ENCODE data around the gene AREL1.

AREL1 gene

DNA sequence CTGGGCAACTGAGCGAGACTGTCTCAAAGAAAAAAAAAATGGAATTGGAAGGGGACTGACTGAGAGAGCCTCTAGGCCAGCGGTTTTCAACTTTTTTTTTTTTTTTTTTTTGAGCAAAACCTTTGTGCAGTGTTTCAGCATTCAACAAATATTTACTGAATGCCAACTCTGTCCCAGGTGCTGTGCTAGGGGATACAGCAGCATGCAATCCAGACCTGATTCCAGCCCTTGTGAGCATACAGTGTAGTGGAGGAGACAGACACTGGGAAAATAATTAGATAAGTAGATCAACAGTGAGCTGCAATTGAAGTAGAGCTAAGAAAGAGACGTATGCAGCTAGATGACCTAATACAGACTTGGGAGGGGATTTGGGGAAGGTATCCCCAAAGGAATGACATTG, 77.0 kb downstream of the AREL1 start:
- DNase-seq, result no peak

DNA sequence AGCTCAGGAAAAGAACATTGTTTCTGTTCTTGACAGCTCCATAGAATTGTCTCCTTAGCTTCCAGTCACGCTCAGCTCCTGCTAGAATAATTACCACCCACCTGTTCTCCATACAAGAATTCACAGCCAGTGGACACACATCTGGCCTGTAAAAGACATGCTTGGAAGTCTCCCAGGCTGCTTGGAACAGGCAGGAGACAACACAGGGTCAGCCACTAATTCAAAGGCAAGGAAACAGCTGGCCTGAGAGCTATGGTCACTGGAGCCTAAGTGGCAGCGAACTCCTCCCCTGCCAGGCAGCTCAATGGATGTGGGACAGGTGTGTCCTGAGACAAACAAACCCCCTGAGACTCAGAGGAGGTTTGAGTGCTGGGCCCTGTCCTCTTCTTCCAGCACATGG, 77.9 kb downstream of the AREL1 start:
- DNase-seq, result no peak

DNA sequence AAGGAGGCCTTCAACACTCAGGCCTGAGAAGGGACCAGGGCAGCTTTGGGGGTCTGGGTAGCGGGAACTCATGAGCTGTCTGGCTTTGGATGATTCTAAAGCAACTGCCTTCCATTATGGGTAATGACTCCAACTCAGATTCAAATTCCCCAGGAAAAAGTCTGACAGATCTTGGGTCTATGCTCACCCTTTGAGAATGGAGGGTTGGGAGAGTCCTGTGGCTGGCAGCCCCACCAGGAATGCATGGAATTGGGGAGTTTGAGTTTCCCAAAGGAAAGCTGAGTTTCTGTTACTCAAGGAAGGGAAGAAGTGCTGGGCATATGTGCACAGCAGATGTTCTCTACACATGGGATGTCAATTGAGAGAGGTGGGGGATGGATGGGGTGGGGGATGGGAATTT, 78.4 kb downstream of the AREL1 start:
- DNase-seq, result no peak

GRCh38 chr14:74630881-74631690, 81.8 kb downstream of the AREL1 start:
- no peak for DNase-seq

- DNase-seq, result no peak
Observed at GRCh38 chr14:74628418-74628817, 84.5 kb downstream of the AREL1 start.

GRCh38 chr14:74627076-74627475, 85.8 kb downstream of the AREL1 start:
- no peak for DNase-seq

DNA sequence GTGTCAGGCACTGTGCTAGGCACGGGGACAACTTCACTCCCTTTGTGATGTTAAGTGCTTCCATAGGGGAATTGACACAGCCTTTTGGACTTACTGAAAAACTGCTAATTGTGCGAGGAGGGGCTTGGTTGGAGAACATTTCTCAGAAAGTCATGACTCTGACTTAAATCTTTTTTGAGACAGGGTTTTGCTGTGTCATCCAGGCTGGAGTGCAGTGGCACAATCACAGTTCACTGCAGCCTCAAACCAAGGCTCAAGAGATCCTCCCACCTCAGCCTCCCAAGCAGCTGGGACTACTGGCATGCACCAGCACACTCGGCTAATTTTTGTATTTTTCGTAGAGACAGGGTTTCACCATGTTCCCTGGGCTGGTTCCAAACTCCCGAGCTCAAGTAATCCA, 90.6 kb downstream of the AREL1 start:
- DNase-seq, result no peak

DNA sequence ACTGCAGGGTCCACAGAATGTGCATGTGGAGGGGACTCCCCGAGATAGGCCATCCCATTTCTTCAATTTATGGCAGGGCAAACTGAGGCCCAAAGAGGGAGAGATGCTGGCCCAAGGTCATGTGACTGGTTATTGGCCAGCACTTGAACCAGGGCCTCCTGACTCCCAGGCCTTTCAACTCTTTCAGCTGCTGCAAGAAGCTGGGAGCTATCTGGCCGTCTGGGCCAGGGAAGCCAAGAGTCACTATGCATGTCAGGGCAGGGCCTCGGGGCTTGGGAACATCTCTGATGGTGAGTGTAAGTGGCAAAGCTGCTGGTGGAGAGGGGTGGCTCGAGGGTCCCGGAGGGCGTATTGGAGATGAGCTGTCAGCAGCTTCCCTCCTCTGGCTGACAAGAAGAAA, 91.3 kb downstream of the AREL1 start:
- no peak for DNase-seq

GRCh38 chr14:74620923-74621322, 92.0 kb downstream of the AREL1 start:
- DNase-seq, result no peak

DNA sequence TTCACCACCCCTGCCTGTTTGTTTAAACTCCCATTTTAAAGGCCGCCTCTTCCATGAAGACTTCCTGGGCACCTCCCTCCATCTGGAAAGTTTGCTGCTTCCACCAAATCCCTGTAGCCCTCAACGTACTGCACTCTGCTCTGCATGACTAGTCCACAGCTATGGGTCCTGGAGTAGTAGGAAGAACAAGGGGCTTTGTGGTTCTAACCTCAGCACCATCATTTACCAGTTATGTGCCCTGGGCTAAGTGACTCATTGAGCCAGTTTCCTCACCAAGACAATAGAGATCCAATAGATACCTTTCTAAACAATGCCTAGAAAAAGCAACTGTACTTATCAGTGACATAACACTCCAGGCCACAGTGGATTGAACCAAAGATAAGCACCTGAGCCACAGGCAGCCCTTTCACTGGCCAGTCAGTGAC, 92.4 kb downstream of the AREL1 start:
- peak; percentile 13 for DNase-seq

GRCh38 chr14:74619672-74620131, 93.2 kb downstream of the AREL1 start:
- no peak for DNase-seq

GRCh38 chr14:74618078-74618952, 94.6 kb downstream of the AREL1 start:
- peak; percentile 68 for DNase-seq

DNA sequence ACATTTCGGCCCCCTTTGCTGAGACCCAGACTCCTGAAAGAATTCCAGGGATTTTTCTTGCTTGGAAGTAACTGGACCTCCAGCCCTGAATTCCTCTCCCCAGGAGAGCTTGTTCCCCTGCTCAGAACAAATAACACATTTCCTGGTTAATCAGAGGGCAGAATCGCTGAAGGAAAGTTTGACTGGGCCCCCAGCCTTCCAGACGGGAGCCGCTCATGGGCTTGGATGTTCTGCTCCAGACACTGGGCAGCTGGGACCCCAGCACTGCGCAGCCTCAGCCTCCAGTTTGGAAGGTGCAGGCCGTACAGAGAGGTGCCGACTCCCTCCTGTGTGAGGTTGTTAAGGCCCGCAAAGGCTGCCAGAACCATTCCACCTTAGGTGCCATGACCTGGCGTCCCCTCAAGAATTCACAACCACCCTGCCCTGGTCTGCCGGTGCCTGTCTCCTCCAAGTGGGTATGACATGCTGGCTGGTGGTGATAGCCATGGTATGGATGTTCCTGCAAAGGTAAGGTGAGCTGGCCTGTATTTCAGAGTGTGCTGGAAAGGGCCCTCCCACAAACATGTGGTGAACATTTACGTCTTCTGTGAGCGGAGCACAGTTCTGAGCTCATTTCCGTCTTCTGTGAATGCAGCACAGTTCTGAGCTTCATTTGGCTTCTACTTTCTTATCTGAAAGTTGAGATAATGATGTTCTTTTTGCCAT, 95.7 kb downstream of the AREL1 start:
- no peak for DNase-seq

DNA sequence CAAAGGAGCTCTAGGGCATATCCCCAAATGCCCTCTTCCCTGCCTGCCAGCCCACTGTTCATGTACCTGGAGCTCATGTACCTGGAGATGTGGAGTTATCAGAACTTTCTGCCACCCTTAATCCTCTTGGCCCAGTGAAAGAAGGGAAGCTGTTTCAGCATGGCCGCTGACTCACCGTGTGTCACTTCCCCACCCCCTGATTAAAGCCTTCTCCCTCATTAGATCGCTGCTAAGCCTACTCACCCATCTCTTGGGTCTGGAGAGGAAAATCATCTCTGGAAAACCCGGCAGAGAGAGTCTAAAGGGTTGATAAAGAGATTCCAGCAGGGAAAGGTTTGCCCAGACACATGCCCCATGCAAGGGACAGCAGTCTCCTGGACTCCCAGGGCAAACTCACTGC, 96.4 kb downstream of the AREL1 start:
- DNase-seq, result no peak

DNA sequence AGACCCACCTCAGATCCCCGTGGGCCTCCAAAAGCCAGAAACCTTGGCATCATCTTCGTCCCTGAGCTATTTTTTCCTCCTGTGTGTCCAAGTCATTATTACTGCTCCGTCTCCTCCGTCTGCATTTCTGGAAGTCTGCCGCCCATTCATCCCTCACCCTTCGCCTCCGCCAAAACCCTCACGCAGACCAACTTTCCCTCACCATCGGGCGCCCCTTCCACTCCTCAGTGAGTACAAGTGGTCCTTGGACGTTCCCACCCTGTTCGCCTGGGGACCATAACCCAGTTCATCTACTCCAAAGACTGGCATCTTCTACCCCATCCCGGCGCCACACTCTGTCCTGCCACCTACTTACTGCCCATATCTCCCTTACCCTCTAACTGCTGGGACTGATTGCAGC, 97.1 kb downstream of the AREL1 start:
- DNase-seq, result no peak

DNA sequence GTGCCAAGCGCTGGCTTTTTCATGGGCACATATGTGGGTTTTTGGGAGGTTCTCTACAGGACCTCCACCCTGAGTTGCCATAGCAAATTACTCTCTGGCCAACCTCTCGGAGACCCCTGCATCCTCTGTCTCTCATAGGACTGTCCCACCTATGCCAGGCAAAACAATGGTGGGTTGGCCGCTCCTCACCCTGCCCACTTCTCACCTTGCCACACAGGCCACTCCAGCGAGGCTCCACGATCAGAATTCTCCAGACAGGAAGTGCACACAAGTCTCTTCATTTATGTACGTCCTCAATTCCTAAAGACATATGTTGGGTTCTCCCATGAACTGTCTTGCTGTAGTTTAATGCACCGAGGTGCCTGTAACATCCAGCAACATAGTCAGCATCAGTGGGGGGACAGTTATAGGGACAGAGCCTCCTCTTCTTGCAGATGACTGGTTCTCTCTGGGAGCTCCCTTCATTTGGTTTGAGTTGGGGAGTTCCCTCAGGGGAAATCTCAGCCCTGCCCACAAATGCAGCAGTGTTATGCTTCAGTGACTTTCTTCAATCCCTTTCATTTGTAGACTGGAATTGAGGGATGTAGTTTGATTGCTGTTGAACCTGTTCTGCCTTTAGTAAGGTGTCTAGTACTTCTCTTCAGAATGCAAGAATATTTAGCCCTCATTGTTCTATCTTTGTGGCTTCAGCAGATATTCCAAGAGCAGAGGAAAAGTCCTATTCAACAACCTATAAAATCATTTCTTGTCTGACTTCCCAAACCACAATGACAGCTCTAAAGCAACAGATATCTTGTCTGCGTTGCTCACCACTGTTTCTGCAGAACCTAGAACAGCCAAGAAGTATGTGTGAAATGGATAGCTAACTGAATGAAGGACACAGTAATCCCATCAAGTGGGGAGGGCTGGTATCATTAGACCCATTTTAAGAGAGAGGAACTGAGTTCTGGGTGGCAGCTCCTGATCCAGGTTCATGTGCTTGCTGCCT, 98.1 kb downstream of the AREL1 start:
- no peak for DNase-seq

GRCh38 chr14:74613211-74613914, 99.5 kb downstream of the AREL1 start:
- no peak for DNase-seq

DNA sequence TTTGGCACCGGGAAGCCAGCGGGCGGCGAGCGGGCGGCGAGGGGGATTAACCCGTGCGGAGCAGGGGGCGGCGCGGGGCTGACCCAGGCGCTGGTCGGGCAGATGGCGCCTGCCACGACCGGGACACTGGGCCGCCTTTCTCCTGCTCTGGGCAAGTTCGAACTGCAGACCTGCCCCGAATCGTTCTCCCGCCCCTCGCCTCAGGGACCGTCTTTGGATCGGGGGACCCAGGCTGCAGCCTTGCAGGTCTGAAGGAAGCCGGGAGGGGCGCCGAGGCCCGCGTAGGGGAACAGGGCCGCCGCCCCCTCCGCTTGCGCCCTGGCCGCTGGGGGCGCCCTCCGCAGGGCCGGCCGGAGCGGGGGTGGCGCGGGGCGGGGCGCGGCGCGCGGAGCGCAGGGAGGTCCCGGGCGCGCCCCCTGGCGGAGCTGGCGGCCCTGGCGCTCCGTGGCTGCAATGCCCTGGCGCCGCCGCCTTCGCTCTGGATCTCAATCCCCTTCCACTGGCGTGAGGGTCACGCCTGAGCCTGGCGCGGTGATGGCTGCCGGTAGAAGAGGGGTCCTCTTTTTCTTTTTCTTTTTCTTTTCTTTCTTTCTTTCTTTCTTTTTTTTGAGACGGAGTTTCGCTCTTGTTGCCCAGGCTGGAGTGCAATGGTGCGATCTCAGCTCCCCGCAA, 100.4 kb downstream of the AREL1 start:
- DNase-seq, result peak; percentile 84

DNA sequence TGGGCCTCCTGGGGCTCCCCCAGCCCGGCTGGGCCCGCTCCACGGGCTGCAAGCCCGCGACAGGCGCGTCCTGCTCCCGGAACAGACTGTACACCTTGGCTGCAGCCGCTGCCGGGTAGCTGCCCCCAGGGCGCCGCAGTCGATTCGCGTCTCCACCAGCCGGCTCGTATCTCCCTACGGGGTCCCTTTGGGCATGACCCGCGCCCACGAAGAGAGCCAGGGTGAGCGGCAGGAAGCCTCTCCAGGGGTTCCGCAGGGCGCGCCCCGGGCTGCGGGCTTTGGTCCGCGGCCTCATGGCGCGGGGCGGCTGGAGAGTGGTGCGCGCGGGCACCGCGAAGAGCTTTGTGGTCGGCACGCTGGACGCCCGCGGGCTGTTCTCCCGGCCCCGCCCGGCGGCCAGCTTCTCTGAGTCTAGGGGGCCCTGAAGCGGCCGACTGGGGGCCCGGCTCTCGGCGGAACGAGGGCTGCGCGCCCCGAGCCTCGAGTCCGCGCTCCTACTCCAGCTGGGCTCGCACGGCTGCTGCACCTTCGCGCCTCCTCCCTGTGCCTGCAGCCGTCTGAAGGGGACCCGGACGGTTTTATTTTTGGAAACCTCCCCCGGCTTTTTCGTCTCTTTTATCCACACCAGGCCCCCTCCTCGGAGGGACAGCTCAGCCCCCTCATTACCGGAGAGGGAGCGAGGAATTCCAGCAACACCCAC, 101.1 kb downstream of the AREL1 start, which contains the start of gene LTBP2:
Gene LTBP2 (minus strand): TSS at position 588 of the 700 bp plus-strand sequence. CDS start 293 bp downstream, at position 295.
- DNase-seq, result peak; percentile 15
